ENCODE data around the gene DDX24.

Gene DDX24

DNA sequence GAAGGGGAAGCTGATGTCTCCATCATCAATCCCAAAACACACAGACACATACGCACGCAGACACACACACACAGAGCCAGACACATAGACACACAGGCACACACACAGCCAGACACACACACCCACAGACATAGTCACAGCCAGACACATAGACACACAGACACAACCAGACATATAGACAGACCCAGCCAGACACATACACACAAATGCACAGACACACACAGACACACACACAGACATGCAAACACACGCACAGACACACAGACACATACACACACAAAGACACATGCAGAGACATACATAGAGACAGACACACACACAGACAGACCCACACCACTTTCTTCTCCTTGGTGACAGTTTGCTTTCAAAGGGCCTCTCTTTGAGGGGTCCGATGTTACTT lies 77.6 kb downstream of the DDX24 start:
- no peak for DNase-seq

DNA sequence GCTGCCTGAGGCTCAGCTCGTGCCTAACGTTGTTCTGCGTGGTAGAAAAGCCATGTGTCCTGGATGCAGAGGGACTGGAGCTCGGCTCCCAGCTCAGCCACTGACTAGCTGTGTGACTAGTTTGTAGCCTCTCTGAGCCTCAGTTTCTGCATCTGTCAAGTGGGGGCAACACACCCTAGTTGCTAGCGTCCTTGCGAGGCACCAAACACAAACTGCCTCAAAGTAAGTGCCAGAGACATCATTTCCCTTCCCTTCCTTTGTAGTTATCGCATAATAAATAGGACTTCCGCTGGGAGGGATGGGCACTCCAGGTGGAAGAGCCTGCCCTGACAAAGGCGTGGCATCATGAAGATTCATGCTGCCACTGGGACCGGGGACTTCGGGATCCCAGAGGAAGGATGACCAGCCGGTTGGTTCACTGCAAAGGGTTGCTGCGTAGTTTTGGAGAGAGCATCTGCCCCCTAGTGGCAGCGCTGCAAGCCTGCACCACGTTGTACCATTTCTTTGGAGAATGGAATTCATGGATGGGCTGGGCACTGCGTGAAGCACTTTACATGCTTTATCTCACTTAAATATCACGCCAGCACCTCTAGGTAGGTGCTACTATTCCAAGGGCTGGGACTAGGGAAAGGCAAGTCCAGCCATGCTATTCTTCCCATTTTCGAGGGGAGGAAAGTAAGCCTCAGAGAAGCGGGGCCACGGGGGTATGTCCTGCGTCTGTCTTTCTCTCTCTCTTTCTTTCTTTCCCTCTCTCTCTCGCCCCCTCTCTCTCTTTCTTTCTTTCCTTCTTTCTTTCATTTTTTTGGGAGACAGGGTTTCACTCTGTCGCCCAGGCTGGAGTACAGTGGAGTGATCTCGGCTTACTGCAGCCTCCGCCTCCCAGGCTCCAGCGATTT lies 79.3 kb downstream of the DDX24 start:
- peak; percentile 87 for DNase-seq

DNA sequence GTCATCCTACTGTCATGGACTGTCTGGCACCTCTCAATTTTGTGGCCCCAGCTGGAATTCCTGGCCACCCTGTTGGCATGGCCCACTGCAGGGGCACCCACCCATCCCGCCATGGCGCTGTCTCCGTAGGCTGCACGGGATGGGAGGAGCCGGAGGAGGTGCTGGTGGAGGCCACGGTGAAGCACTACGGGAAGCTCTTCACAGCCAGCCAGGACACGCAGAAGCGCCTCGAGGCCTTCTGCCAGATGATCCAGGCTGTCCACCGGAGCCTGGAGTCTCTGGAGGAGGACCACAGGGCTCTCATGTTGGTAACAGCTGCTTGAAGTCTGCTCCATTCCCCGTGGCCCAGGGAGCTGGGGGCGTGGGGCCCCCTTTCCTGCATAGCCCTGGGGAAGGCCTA lies 80.0 kb downstream of the DDX24 start:
- DNase-seq = no peak

DNA sequence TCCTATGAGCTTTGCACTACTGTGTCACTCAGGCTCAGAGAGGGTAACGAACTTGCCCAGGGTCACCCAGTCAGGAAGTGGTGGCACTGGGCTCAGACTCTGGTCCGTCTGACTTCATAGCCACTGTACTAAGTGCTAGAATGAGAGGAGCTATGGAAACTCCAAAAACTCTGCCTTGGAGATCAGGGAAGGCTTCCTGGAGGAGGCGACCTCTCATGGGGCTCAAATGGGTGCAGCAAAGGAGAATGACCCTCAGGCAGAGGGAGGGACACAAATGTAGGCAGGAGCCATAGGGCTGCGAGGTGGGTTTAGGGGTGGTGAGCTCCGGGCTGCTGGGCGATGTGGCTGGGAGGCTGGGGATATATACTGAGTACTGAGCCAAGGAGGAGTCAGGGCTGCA lies 80.7 kb downstream of the DDX24 start:
- DNase-seq = no peak

DNA sequence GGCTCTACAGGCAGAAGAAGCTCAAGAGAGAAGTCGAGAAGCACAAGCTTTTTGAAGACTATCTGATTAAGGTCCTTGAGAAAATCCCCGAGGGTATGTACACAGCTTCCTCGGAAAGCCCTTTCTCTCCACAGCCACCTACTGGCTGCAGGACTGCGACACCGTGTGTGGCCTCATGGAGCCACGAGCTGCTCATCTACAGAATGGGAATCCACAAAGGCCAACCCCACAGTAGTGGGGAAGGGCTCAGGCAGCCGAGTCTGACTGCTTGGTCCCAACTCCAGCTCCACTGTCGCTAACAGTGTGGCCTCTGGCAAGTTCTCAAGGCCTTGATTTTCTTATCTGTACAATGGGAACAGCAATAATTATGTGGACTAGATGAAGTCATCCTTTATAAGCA lies 81.4 kb downstream of the DDX24 start:
- DNase-seq = no peak

DNA sequence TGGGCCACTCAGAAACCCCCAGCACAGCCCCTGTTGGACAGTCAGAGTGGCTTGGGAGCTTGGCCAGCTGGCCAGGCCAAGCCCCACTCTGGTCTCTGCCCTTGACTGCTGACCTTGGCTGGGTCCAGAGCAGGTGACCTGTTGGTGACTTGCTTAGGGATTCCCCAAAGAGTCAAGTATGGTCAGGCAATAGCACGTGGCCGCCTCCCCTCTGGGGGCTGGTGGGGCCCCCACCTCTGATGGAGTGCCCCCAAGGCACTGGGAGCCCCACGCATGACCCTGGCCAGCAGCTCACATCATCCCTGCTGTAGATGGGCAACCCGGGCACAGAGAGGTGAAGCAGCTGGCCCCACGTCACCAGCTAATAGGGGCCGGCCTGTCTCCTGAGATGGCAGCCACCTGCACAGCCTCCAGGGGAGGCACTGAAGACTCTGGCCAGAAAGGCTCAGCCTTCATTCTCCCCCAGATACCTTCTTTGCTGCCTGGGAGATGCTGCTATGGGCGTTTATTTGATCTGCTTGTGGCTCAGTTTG lies 82.1 kb downstream of the DDX24 start:
- DNase-seq = no peak
